Endothelial cell of umbilical vein (primary cell): ENCODE results near the gene IRS1. TPM values are rescaled to one million over a fixed set of nuclear protein-coding genes. Genes with fewer than 3 reads are reported as not detected.

Experiments used
- Bru-seq: library from RNA; stranded (reverse); fragments of 400-500 nt; gene quantifications from one replicate; lab custom pipeline; 2021; lab: Mats Ljungman, UMichigan
- BruChase-seq, 2 experiments: library from RNA; stranded (reverse); fragments of 400-500 nt; gene quantifications; one replicate each; lab custom pipeline; 2021; lab: Mats Ljungman, UMichigan
- BruUV-seq: library from RNA; stranded (reverse); fragments of 400-500 nt; replicated peaks from 2 replicates; lab custom pipeline; 2021; lab: Mats Ljungman, UMichigan
- CTCF ChIA-PET: fragments of 300-600, 350-600 bp; sonication (Branson Sonifier 250); formaldehyde crosslinking; loops from one replicate; lab custom pipeline; 2021; ENCODE audit warnings: antibody characterized with exemption, inconsistent platforms; lab: Charles Lee
- POLR2A ChIA-PET: fragments of 300-600, 350-600 bp; sonication (Branson Sonifier 250); formaldehyde crosslinking; loops from one replicate; lab custom pipeline; 2021; ENCODE audit warnings: antibody characterized with exemption, inconsistent platforms; lab: Charles Lee
- DNase-seq: peaks from one replicate; pipeline ENCODE4 v3.0.0-alpha.2; 2011; ENCODE audit warnings: low read depth, low spot score
- FAIRE-seq: peaks from 2 replicates; lab custom pipeline; 2011; peaks lifted over from hg19 to GRCh38; lab: Jason Lieb, UNC
- H2AFZ ChIP-seq: 2 replicates; pipeline ENCODE4 v1.6.0; 2012; ENCODE audit warnings: low read depth, low read length, control low read depth, inconsistent platforms
- H3K27ac ChIP-seq: 2 replicates; pipeline ENCODE4 v1.5.1; 2011; ENCODE audit warnings: low read depth, mild to moderate bottlenecking, control low read depth, low read length, moderate library complexity; ENCODE audit not compliant: insufficient read depth
- H3K27me3 ChIP-seq, 2 experiments: 2 replicates each; pipeline versions ENCODE4 v1.6.0 to v1.6.1; 2011; ENCODE audit warnings: low read length in 2 of 2, mixed read lengths in 1 of 2; ENCODE audit not compliant: control insufficient read depth in 2 of 2, insufficient read depth in 2 of 2
- H3K36me3 ChIP-seq, 2 experiments: 2 replicates in 1 of 2; 3 replicates in 1 of 2; pipeline ENCODE4 v1.5.1; 2011; ENCODE audit warnings: low read length in 2 of 2, mild to moderate bottlenecking in 1 of 2, moderate library complexity in 1 of 2; ENCODE audit not compliant: control insufficient read depth in 2 of 2, insufficient read depth in 2 of 2; ENCODE audit errors: extremely low read depth in 1 of 2
- H3K4me1 ChIP-seq: 3 replicates; pipeline ENCODE4 v1.5.1; 2011; ENCODE audit warnings: mild to moderate bottlenecking, low read length; ENCODE audit not compliant: control insufficient read depth, insufficient read depth; ENCODE audit errors: extremely low read depth
- H3K4me2 ChIP-seq: 2 replicates; pipeline ENCODE4 v1.6.1; 2011; ENCODE audit warnings: low read length, control low read depth, mixed read lengths; ENCODE audit not compliant: insufficient read depth
- H3K4me3 ChIP-seq, 3 experiments: fragments of 200-600 bp in 1 of 3; sonication (generic), shearing (Covaris generic) in 1 of 3; replicated peaks in 1 of 3; 2 replicates each; pipeline ENCODE4 v1.5.1; 2011 to 2016; ENCODE audit warnings: control low read depth in 3 of 3, low read length in 3 of 3, mild to moderate bottlenecking in 2 of 3, inconsistent platforms in 1 of 3, low read depth in 1 of 3, moderate library complexity in 1 of 3; ENCODE audit not compliant: insufficient read depth in 1 of 3
- H3K79me2 ChIP-seq: 2 replicates; pipeline ENCODE4 v1.6.0; 2012; ENCODE audit warnings: low read length, inconsistent platforms; ENCODE audit not compliant: control insufficient read depth, insufficient read depth
- H3K9ac ChIP-seq: replicated peaks from 2 replicates; pipeline ENCODE3; 2011; ENCODE audit warnings: low read length, control low read depth; ENCODE audit not compliant: insufficient read depth; ENCODE audit errors: extremely low read depth
- H3K9me1 ChIP-seq: replicated peaks from 3 replicates; pipeline ENCODE4 v1.6.0; 2011; ENCODE audit warnings: mild to moderate bottlenecking, low read length; ENCODE audit not compliant: control insufficient read depth, insufficient read depth; ENCODE audit errors: extremely low read depth
- H3K9me3 ChIP-seq: replicated peaks from 2 replicates; pipeline ENCODE4 v1.5.1; 2012; ENCODE audit warnings: low read length, inconsistent platforms; ENCODE audit not compliant: control insufficient read depth, insufficient read depth
- H4K20me1 ChIP-seq: replicated peaks from 2 replicates; pipeline ENCODE3; 2011; ENCODE audit warnings: mild to moderate bottlenecking, low read length; ENCODE audit not compliant: control insufficient read depth, insufficient read depth; ENCODE audit errors: extremely low read depth
- EZH2 ChIP-seq: IDR thresholded peaks from 2 replicates; pipeline ENCODE4 v1.6.1; 2012; ENCODE audit warnings: borderline replicate concordance, low read depth, mild to moderate bottlenecking, moderate library complexity, low read length, inconsistent platforms; ENCODE audit not compliant: severe bottlenecking
- dilution Hi-C: fragments of 300-500 bp; cut with MboI; formaldehyde crosslinking; loops from one replicate; pipeline ENCODE4 v1.15.0; 2019; ENCODE audit warnings: low sequenced_read_pairs; ENCODE audit not compliant: extremely low pct_ligation_motif_present
- intact Hi-C: fragments of 100-400 bp; cut with micrococcal nuclease; formaldehyde crosslinking; loops from one replicate; pipeline ENCODE4 v1.10.0; 2022
- long read RNA-seq: library from polyadenylated mRNA; stranded (forward); transcript quantifications from one replicate; pipeline ENCODE4 v2.0.0, GENCODE V29; 2021
- polyA minus RNA-seq, 3 experiments: library from RNA; depleted of rRNA, polyadenylated mRNA; stranded (reverse); fragments of >200 nt; gene quantifications; 1 replicate in 1 of 3; 2 replicates in 2 of 3; pipeline ENCODE4 v1.2.3, GENCODE V29; 2011
- polyA plus RNA-seq, 4 experiments: library from polyadenylated mRNA; depleted of rRNA in 3 of 4; stranded (reverse) in 3 of 4; unstranded in 1 of 4; fragments of >200 nt; gene quantifications; 2 replicates each; pipeline versions ENCODE4 v1.2.1 to v1.2.3, GENCODE V29; 2011 to 2012; ENCODE audit warnings: missing spikeins in 1 of 4
- total RNA-seq: library from RNA; stranded (reverse); gene quantifications from 2 replicates; pipeline ENCODE4 v1.2.3, GENCODE V29; 2021
- TF ChIP-seq, protein P1 (sequence below), 2 donors: IDR thresholded peaks; 1 replicate in 1 of 2; 2 replicates in 1 of 2; pipeline ENCODE4 v1.5.1; 2011; ENCODE audit warnings: low read length in 2 of 2, mild to moderate bottlenecking in 2 of 2, moderate library complexity in 2 of 2, control low read depth in 1 of 2, inconsistent platforms in 1 of 2, low read depth in 1 of 2; ENCODE audit not compliant: insufficient read depth in 1 of 2; ENCODE audit errors: extremely low read depth in 1 of 2
- TF ChIP-seq, protein P2 (sequence below): IDR thresholded peaks from 2 replicates; pipeline ENCODE4 v1.6.1; 2011; ENCODE audit not compliant: insufficient read depth, insufficient read length

IRS1 gene, protein sequence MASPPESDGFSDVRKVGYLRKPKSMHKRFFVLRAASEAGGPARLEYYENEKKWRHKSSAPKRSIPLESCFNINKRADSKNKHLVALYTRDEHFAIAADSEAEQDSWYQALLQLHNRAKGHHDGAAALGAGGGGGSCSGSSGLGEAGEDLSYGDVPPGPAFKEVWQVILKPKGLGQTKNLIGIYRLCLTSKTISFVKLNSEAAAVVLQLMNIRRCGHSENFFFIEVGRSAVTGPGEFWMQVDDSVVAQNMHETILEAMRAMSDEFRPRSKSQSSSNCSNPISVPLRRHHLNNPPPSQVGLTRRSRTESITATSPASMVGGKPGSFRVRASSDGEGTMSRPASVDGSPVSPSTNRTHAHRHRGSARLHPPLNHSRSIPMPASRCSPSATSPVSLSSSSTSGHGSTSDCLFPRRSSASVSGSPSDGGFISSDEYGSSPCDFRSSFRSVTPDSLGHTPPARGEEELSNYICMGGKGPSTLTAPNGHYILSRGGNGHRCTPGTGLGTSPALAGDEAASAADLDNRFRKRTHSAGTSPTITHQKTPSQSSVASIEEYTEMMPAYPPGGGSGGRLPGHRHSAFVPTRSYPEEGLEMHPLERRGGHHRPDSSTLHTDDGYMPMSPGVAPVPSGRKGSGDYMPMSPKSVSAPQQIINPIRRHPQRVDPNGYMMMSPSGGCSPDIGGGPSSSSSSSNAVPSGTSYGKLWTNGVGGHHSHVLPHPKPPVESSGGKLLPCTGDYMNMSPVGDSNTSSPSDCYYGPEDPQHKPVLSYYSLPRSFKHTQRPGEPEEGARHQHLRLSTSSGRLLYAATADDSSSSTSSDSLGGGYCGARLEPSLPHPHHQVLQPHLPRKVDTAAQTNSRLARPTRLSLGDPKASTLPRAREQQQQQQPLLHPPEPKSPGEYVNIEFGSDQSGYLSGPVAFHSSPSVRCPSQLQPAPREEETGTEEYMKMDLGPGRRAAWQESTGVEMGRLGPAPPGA (N-terminal part only)
- total RNA-seq, result 0.05 and 0.11 TPM in 2 replicates
- 0.10 and 0.13 TPM in 2 replicates for polyA plus RNA-seq
- polyA plus RNA-seq (2011; cell fraction: cytosol; rRNA removed), result 0.03 and 0.08 TPM in 2 replicates
- 0.05 and 0.07 TPM in 2 replicates for polyA plus RNA-seq (2011; cell fraction: nucleus; rRNA removed)
- polyA plus RNA-seq (2012), result 0.56 and 0.64 TPM in 2 replicates
- polyA minus RNA-seq, result 0.15 and 0.17 TPM in 2 replicates
- 0.10 TPM for polyA minus RNA-seq (2011; cell fraction: cytosol; rRNA and poly(A)+ RNA removed)
- polyA minus RNA-seq (2011; cell fraction: nucleus; rRNA and poly(A)+ RNA removed), result 0.24 and 0.34 TPM in 2 replicates
- Bru-seq, nascent RNA, result percentile 10 among the genes with signal in this experiment
- percentile 14 among the genes with signal in this experiment for BruChase-seq, experiment 1, labeled RNA remaining after a 6-hour chase
- percentile 16 among the genes with signal in this experiment for BruChase-seq, experiment 2, labeled RNA remaining after a 2-hour chase
- long read RNA-seq, partial matches to known transcripts, result 0 of 1 reads
- long read RNA-seq, other reads (novel, unspliced or antisense), result 1 of 1 reads

DNA sequence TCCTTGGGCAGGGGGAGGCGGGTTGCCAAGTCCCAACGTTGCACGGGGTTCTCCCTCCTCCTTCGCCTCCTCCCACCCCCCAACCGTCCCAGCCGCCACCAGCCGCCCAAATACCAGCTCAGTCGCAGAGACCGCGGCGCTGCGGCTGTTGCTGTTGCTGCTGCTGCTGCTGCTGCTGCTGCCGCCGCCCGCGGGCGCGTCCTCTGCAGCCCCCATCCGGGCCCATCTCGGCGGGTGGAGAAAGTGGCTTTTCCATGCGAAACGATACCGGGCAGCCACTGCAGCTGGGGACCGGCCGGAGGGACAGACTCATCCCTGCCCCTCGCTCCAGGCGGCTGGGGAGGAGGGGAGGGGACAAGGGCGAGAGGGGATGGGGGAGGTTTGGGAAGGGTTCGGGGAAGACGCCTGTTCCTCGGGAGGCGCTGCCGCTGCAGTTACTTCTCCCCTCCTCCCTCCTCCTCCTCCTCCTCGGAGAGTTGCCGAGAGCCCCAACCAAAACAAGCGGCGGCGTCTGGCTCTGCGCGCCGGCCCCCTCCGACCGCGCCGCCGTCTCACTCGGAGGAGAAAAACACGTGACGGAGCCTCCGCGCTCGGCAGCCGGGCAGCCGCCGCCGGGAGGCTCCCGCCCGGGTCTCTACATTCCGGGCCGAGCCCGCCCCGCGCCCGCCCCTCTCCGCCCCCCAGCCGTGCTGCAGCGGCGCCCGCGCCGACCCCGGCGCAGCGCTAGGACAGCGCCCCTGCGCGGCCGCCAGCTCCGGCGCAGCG, at the start of gene IRS1:
IRS1 (minus strand) TSS at position 610 of the 765 bp plus-strand sequence. CDS start 1,082 bp downstream, outside the sequence.
- POLR2A ChIA-PET, result no interaction called here
- no TSS peak for BruUV-seq

More for the DNA sequence above, at the start of gene IRS1:
- H3K9me1 ChIP-seq, result no peaks in the 10 kb centered on the region
- peaks cover 19 to 30% of the 10 kb centered on the region in 2 experiments for H3K27me3 ChIP-seq
- CTCF ChIA-PET, result interaction anchor here (1.0 to 2.3 kb wide), 5 partner anchors 108 to 1134 kb away, joined by 3 to 12 read pairs (median 5); no protein-coding TSS in a partner anchor
- no peaks in the 10 kb centered on the region for H4K20me1 ChIP-seq
- DNase-seq (peak; percentile 12), FAIRE-seq (no peak)
- peak within 1 kb of the TSS; percentile 64 for H3K4me2 ChIP-seq
- TF ChIP-seq, protein P1, sequence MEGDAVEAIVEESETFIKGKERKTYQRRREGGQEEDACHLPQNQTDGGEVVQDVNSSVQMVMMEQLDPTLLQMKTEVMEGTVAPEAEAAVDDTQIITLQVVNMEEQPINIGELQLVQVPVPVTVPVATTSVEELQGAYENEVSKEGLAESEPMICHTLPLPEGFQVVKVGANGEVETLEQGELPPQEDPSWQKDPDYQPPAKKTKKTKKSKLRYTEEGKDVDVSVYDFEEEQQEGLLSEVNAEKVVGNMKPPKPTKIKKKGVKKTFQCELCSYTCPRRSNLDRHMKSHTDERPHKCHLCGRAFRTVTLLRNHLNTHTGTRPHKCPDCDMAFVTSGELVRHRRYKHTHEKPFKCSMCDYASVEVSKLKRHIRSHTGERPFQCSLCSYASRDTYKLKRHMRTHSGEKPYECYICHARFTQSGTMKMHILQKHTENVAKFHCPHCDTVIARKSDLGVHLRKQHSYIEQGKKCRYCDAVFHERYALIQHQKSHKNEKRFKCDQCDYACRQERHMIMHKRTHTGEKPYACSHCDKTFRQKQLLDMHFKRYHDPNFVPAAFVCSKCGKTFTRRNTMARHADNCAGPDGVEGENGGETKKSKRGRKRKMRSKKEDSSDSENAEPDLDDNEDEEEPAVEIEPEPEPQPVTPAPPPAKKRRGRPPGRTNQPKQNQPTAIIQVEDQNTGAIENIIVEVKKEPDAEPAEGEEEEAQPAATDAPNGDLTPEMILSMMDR (IDR thresholded peaks at IDR 0.05; ENCODE audit: extremely low read depth in 1 of 2, insufficient read depth in 1 of 2, low read depth in 1 of 2, low read length in 2 of 2), result peak in 1 of 2 donors; percentile 11
- peak; percentile 27 for TF ChIP-seq EZH2
- TF ChIP-seq, protein P2, sequence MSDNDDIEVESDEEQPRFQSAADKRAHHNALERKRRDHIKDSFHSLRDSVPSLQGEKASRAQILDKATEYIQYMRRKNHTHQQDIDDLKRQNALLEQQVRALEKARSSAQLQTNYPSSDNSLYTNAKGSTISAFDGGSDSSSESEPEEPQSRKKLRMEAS, result no peak
- H3K4me3 ChIP-seq, result peak within 1 kb of the TSS; percentile 35 to 46 (median 43)
- peaks cover 15% of the 10 kb centered on the region for H3K4me1 ChIP-seq
- H3K36me3 ChIP-seq, result no peaks in the 10 kb centered on the region
- no peaks in the 10 kb centered on the region for H3K9me3 ChIP-seq
- H3K9ac ChIP-seq, result no peak within 1 kb of the TSS
- H2AFZ ChIP-seq, result peak within 1 kb of the TSS; percentile 86
- dilution Hi-C loops (no loop called here), intact Hi-C loops (loop anchor here (1.0 to 10.0 kb wide), 3 partner anchors 8 to 765 kb away; no protein-coding TSS in a partner anchor)
- no peak within 1 kb of the TSS for H3K27ac ChIP-seq
- no peaks in the 10 kb centered on the region for H3K79me2 ChIP-seq
